IMR-90 (cell line): ENCODE results near the gene PRDX5.

Source experiments
- CEBPB ChIP-seq: IDR thresholded peaks from 2 replicates; pipeline ENCODE4 v1.6.1; 2012; ENCODE audit warnings: low read depth, low read length, improper control_type of control experiment
- CHD1 ChIP-seq: IDR thresholded peaks from 2 replicates; pipeline ENCODE4 v1.6.1; 2012; ENCODE audit warnings: low read depth, low read length, improper control_type of control experiment
- MAFK ChIP-seq: IDR thresholded peaks from 2 replicates; pipeline ENCODE4 v1.6.1; 2012; ENCODE audit warnings: low read depth, low read length, improper control_type of control experiment
- MAZ ChIP-seq: IDR thresholded peaks from 2 replicates; pipeline ENCODE4 v1.6.1; 2012; ENCODE audit warnings: low read depth, mild to moderate bottlenecking, low read length, improper control_type of control experiment, moderate library complexity, borderline replicate concordance
- MXI1 ChIP-seq: IDR thresholded peaks from 2 replicates; pipeline ENCODE4 v1.6.1; 2012; ENCODE audit warnings: low read depth, mild to moderate bottlenecking, low read length, moderate library complexity, borderline replicate concordance
- NFE2L2 ChIP-seq: fragments of 150-350 bp; IDR thresholded peaks from 2 replicates; pipeline ENCODE4 v1.6.1; 2016; ENCODE audit warnings: low read depth, mild to moderate bottlenecking, low read length
- POLR2A ChIP-seq: IDR thresholded peaks from 2 replicates; pipeline ENCODE4 v1.6.1; 2012; ENCODE audit warnings: mild to moderate bottlenecking, low read depth, low read length
- RAD21 ChIP-seq: IDR thresholded peaks from 2 replicates; pipeline ENCODE4 v1.6.1; 2012; ENCODE audit warnings: low read length, improper control_type of control experiment
- RCOR1 ChIP-seq: IDR thresholded peaks from 2 replicates; pipeline ENCODE4 v1.6.1; 2012; ENCODE audit warnings: mild to moderate bottlenecking, low read length, improper control_type of control experiment; ENCODE audit not compliant: insufficient replicate concordance
- RFX5 ChIP-seq: IDR thresholded peaks from 2 replicates; pipeline ENCODE4 v1.8.0; 2012; ENCODE audit warnings: low read depth, mild to moderate bottlenecking, low read length, moderate library complexity
- USF2 ChIP-seq: fragments of 150-350 bp; IDR thresholded peaks from 2 replicates; pipeline ENCODE4 v1.6.1; 2017; ENCODE audit warnings: mild to moderate bottlenecking, antibody characterized with exemption, low read length, low read depth
- TF ChIP-seq, protein P1 (sequence below): conservative IDR thresholded peaks from 2 replicates; pipeline ENCODE4 v1.5.1; 2012; ENCODE audit warnings: mild to moderate bottlenecking, low read depth, low read length, improper control_type of control experiment
- TF ChIP-seq, protein P2 (sequence below): fragments of 150-350 bp; IDR thresholded peaks from 2 replicates; pipeline ENCODE4 v1.6.1; 2016; ENCODE audit warnings: low read depth, mild to moderate bottlenecking, low read length, moderate library complexity, borderline replicate concordance

GRCh38 chr11:64351136-64351631 lies 33.3 kb downstream of the PRDX5 start:
- TF ChIP-seq RFX5 (no peak), POLR2A (no peak), CEBPB (no peak), MXI1 (no peak), USF2 (no peak), RAD21 (no peak), RCOR1 (no peak), MAFK (no peak), CHD1 (no peak), MAZ (no peak), NFE2L2 (no peak)
- TF ChIP-seq, protein P1, sequence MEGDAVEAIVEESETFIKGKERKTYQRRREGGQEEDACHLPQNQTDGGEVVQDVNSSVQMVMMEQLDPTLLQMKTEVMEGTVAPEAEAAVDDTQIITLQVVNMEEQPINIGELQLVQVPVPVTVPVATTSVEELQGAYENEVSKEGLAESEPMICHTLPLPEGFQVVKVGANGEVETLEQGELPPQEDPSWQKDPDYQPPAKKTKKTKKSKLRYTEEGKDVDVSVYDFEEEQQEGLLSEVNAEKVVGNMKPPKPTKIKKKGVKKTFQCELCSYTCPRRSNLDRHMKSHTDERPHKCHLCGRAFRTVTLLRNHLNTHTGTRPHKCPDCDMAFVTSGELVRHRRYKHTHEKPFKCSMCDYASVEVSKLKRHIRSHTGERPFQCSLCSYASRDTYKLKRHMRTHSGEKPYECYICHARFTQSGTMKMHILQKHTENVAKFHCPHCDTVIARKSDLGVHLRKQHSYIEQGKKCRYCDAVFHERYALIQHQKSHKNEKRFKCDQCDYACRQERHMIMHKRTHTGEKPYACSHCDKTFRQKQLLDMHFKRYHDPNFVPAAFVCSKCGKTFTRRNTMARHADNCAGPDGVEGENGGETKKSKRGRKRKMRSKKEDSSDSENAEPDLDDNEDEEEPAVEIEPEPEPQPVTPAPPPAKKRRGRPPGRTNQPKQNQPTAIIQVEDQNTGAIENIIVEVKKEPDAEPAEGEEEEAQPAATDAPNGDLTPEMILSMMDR: no peak
- TF ChIP-seq, protein P2, sequence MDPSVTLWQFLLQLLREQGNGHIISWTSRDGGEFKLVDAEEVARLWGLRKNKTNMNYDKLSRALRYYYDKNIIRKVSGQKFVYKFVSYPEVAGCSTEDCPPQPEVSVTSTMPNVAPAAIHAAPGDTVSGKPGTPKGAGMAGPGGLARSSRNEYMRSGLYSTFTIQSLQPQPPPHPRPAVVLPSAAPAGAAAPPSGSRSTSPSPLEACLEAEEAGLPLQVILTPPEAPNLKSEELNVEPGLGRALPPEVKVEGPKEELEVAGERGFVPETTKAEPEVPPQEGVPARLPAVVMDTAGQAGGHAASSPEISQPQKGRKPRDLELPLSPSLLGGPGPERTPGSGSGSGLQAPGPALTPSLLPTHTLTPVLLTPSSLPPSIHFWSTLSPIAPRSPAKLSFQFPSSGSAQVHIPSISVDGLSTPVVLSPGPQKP: no peak
